Colon (tissue), 2 donors: Measurements from ENCODE around the gene SERP1.
A peak's percentile ranks its signal among the peaks of the same experiment; 100 is the strongest.

Experiments
- FAIRE-seq: peaks from 2 replicates; lab custom pipeline; 2012; peaks lifted over from hg19 to GRCh38; lab: Jason Lieb, UNC
- donor health status: control.
- donor health status: control.

The SERP1 gene

GRCh38 chr3:150546226-150547044, at the start of gene SERP1, which contains the start of gene EIF2A:
Gene SERP1, minus strand, starts transcription at chr3:150546496. Its CDS starts 361 bp downstream, at chr3:150546135.
Gene EIF2A, plus strand, starts transcription at chr3:150546787. Its CDS starts 16 bp downstream, at chr3:150546803.
- peak; percentile 96 for FAIRE-seq

- no peak for FAIRE-seq
These were observed 47.9 kb upstream of the SERP1 start for GRCh38 chr3:150594150-150594549.

- FAIRE-seq, result no peak
These were observed 43.5 kb upstream of the SERP1 start for GRCh38 chr3:150589759-150590158.

GRCh38 chr3:150588027-150588830, 41.9 kb upstream of the SERP1 start:
- FAIRE-seq, result no peak

- FAIRE-seq, result no peak
These were observed 36.7 kb upstream of the SERP1 start for GRCh38 chr3:150583028-150583427.

GRCh38 chr3:150582620-150583019, 36.3 kb upstream of the SERP1 start:
- no peak for FAIRE-seq

GRCh38 chr3:150581174-150581573, 34.9 kb upstream of the SERP1 start:
- FAIRE-seq, result no peak

- no peak for FAIRE-seq
These were observed 31.6 kb upstream of the SERP1 start for GRCh38 chr3:150577855-150578254.

- no peak for FAIRE-seq
These were observed 21.0 kb upstream of the SERP1 start for GRCh38 chr3:150567328-150567727.

- no peak for FAIRE-seq
These were observed 17.9 kb upstream of the SERP1 start for GRCh38 chr3:150564243-150564642.

- FAIRE-seq, result no peak
These were observed 11.4 kb upstream of the SERP1 start for GRCh38 chr3:150557725-150558124.

GRCh38 chr3:150556792-150557191, 10.5 kb upstream of the SERP1 start:
- FAIRE-seq, result no peak

GRCh38 chr3:150555859-150556436, 9.7 kb upstream of the SERP1 start:
- no peak for FAIRE-seq

- no peak for FAIRE-seq
These were observed 897 bp upstream of the SERP1 start for GRCh38 chr3:150547045-150547741.

GRCh38 chr3:150545419-150546225, 674 bp downstream of the SERP1 start:
- FAIRE-seq, result no peak

- no peak for FAIRE-seq
These were observed 1.6 kb downstream of the SERP1 start for GRCh38 chr3:150544726-150545125.

- no peak for FAIRE-seq
These were observed 2.3 kb downstream of the SERP1 start for GRCh38 chr3:150544041-150544440.

- FAIRE-seq, result no peak
These were observed 2.8 kb downstream of the SERP1 start for GRCh38 chr3:150543531-150543930.

GRCh38 chr3:150543128-150543527, 3.2 kb downstream of the SERP1 start:
- no peak for FAIRE-seq

GRCh38 chr3:150540991-150541390, 5.3 kb downstream of the SERP1 start:
- FAIRE-seq, result no peak

GRCh38 chr3:150540297-150540696, 6.0 kb downstream of the SERP1 start:
- FAIRE-seq, result no peak
